ENCODE measurements around the gene GZMB. TPM values are rescaled to one million over a fixed set of nuclear protein-coding genes. Genes with fewer than 3 reads are reported as not detected.

The GZMB gene
- total and polyA plus RNA-seq, 2 of the 8 experiments (the other 6 are each of a cell fraction or from before 2014, with no cell fraction given) = not detected

GRCh38 chr14:24679248-24679961 is 45.4 kb upstream of the GZMB start (continued):
- TF ChIP-seq RNF2 (IDR thresholded peaks at IDR 0.05; ENCODE audit: borderline replicate concordance, low read depth, low read length, missing control alignments, poor library complexity, severe bottlenecking) (no peak), PHF8 (conservative IDR thresholded peaks at IDR 0.05; ENCODE audit: low read depth, low read length) (no peak), CBX8 (IDR thresholded peaks at IDR 0.05; ENCODE audit: borderline replicate concordance, low read depth, low read length) (no peak), GTF2F1 (IDR thresholded peaks at IDR 0.05; ENCODE audit: borderline replicate concordance, low read depth, low read length) (no peak), SIRT6 (IDR thresholded peaks at IDR 0.05; ENCODE audit: low read length) (no peak), CEBPB (IDR thresholded peaks at IDR 0.05; ENCODE audit: low read depth, low read length) (no peak), ATF3 (IDR thresholded peaks at IDR 0.05; ENCODE audit: insufficient read depth, low read depth, low read length) (no peak), SRF (IDR thresholded peaks at IDR 0.05; ENCODE audit: low read depth, low read length) (no peak), TBP (IDR thresholded peaks at IDR 0.05; ENCODE audit: low read depth, low read length) (no peak)

Measured in H1 (cell line).